Measurements from ENCODE around the gene ZBTB7C.

The ZBTB7C gene

GRCh38 chr18:47983946-47984345 is 425.2 kb downstream of the ZBTB7C start:
- no peak overlapping the region for H3K4me3 Mint-ChIP-seq
- TF ChIP-seq CTCF (IDR thresholded peaks at IDR 0.05; ENCODE audit: unreplicated experiment in 3 of 3): no peak

DNA sequence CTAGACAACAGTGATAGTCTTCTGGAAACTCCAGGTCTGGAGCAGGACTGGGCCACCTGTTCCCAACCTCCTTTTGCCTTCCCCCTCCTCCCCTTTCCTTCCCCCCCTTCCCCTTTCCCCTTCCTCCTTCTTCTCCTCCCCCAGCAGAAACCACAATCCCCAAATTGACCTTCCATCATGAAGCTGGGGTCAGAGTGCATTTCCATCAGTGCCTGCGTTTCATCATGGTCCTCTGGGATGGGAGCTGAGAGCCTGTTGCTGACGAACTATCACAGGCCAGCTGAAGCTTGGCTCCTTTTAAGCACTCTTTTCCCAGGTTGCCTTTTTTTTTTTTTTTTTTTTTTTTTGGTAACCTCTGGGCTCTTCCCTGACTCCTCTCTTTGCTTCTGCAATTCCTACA is 426.1 kb downstream of the ZBTB7C start:
- Mint-ChIP-seq H3K9me3 (no peaks in the 10 kb centered on the region), H3K4me3 (no peak overlapping the region), H3K27ac (no peak overlapping the region), H3K27me3 (ENCODE audit: low read depth) (peaks cover 10% of the 10 kb centered on the region), H3K36me3 (ENCODE audit: low read depth) (no peaks in the 10 kb centered on the region), H3K4me1 (peaks cover 30% of the 10 kb centered on the region)
- no peak for TF ChIP-seq CTCF (IDR thresholded peaks at IDR 0.05; ENCODE audit: unreplicated experiment in 3 of 3)

More at GRCh38 chr18:47983946-47984345, 425.2 kb downstream of the ZBTB7C start:
- Mint-ChIP-seq H3K36me3 (ENCODE audit: low read depth) (no peaks in the 10 kb centered on the region), H3K27ac (no peak overlapping the region), H3K4me1 (peaks cover 30% of the 10 kb centered on the region), H3K9me3 (no peaks in the 10 kb centered on the region), H3K27me3 (ENCODE audit: low read depth) (peaks cover 11% of the 10 kb centered on the region)

DNA sequence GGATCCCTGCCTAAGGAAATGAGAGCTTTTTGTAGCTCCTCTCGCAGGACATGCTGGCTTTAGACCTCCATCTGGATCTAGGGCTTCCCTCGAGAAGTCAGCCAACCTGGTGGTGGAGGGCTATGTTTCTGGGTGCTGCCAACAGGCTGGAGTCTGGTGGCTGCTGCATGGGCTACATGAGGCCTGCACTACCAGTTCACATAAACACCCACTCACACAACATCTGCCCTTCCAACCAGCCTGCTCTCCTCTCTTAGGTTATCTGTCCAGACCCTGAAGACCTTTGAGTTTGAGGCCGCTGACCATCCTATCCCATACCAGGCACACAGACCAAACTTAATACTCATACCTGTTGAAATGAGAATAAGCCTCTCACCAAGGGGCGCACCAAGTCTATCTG is 427.4 kb downstream of the ZBTB7C start:
- Mint-ChIP-seq H3K9me3 (no peaks in the 10 kb centered on the region), H3K4me1 (peaks cover 18% of the 10 kb centered on the region), H3K36me3 (ENCODE audit: low read depth) (no peaks in the 10 kb centered on the region), H3K27me3 (ENCODE audit: low read depth) (peaks cover 6% of the 10 kb centered on the region), H3K4me3 (no peak overlapping the region), H3K27ac (no peak overlapping the region)
- TF ChIP-seq CTCF (IDR thresholded peaks at IDR 0.05; ENCODE audit: unreplicated experiment in 3 of 3): no peak

DNA sequence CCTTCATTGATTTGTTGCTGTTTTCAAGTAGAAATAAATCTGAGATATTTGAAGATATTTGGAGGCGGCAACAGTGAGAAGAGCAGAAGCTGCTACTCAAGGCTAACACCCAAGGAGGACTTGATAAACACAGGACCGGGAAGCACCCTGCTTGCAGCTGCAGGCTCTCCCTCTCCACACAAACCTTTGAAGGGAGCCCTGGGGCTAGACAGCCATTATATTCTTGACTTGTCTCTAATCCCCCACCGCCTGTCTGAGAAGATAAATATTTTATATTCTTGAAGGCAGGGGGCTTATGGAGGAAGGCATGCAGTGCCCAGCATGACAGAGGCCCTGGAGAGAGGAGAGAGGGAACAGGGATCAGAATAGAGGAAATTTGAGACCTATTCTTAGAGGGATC is 427.9 kb downstream of the ZBTB7C start:
- Mint-ChIP-seq H3K9me3 (no peaks in the 10 kb centered on the region), H3K27ac (peak overlapping the region in 1 of 3 experiments; percentile 19), H3K4me3 (no peak overlapping the region), H3K36me3 (ENCODE audit: low read depth) (no peaks in the 10 kb centered on the region), H3K27me3 (ENCODE audit: low read depth) (peaks cover 6% of the 10 kb centered on the region), H3K4me1 (peaks cover 14% of the 10 kb centered on the region)
- no peak for TF ChIP-seq CTCF (IDR thresholded peaks at IDR 0.05; ENCODE audit: unreplicated experiment in 3 of 3)

GRCh38 chr18:47979611-47980200 is 429.5 kb downstream of the ZBTB7C start:
- Mint-ChIP-seq H3K9me3 (no peaks in the 10 kb centered on the region), H3K36me3 (ENCODE audit: low read depth) (no peaks in the 10 kb centered on the region), H3K27ac (no peak overlapping the region), H3K4me3 (no peak overlapping the region), H3K27me3 (ENCODE audit: low read depth) (peaks cover 6% of the 10 kb centered on the region), H3K4me1 (peaks cover 14% of the 10 kb centered on the region)
- TF ChIP-seq CTCF (IDR thresholded peaks at IDR 0.05; ENCODE audit: unreplicated experiment in 3 of 3): no peak

DNA sequence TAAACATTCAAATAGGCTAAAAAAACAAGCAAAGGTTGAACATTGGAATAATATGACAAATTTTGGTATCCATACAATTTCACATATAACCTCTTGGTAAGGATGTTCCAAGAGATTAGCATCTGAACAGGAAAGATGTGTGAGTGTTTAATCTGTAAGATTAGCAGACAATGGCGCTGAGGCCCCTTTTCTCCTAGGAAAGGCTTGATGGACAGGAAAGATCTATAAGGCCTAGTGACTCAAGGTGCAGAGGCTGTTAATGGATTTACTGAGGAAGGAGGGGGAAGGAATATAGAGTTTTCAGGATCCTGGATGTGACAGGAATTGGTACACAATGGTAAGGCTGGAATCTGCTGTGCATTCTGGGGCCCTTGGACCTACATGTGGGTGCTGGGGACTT is 430.6 kb downstream of the ZBTB7C start:
- Mint-ChIP-seq H3K36me3 (ENCODE audit: low read depth) (no peaks in the 10 kb centered on the region), H3K4me1 (peaks cover 19% of the 10 kb centered on the region), H3K27ac (no peak overlapping the region), H3K9me3 (no peaks in the 10 kb centered on the region), H3K4me3 (no peak overlapping the region), H3K27me3 (ENCODE audit: low read depth) (peaks cover 6% of the 10 kb centered on the region)
- TF ChIP-seq CTCF (IDR thresholded peaks at IDR 0.05; ENCODE audit: unreplicated experiment in 3 of 3): no peak

All from nephron (organoid).